GM21390 (cell line): ENCODE results near the gene GOSR1.
"Not testable (repeated sequence)": the region's sequence is repeated elsewhere in the genome, so short reads cannot be mapped to it uniquely, and the experiment has no call there.

ENCODE experiments used
- ATAC-seq: cut with Tn5 transposase; IDR thresholded peaks from one replicate; pipeline ENCODE4 v1.9.1; 2021; ENCODE audit not compliant: unreplicated experiment

Gene GOSR1

GRCh38 chr17:30560117-30561026, 83.2 kb downstream of the GOSR1 start:
- ATAC-seq: not testable (repeated sequence)

DNA sequence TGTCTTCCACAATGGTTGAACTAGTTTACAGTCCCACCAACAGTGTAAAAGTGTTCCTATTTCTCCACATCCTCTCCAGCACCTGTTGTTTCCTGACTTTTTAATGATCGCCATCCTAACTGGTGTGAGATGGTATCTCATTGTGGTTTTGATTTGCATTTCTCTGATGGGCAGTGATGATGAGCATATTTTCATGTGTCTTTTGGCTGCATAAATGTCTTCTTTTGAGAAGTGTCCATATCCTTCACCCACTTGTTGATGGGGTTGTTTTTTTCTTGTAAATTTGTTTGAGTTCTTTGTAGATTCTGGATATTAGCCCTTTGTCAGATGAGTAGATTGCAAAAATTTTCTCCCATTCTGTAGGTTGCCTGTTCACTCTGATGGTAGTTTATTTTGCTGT, 84.6 kb downstream of the GOSR1 start:
- not testable (repeated sequence) for ATAC-seq

DNA sequence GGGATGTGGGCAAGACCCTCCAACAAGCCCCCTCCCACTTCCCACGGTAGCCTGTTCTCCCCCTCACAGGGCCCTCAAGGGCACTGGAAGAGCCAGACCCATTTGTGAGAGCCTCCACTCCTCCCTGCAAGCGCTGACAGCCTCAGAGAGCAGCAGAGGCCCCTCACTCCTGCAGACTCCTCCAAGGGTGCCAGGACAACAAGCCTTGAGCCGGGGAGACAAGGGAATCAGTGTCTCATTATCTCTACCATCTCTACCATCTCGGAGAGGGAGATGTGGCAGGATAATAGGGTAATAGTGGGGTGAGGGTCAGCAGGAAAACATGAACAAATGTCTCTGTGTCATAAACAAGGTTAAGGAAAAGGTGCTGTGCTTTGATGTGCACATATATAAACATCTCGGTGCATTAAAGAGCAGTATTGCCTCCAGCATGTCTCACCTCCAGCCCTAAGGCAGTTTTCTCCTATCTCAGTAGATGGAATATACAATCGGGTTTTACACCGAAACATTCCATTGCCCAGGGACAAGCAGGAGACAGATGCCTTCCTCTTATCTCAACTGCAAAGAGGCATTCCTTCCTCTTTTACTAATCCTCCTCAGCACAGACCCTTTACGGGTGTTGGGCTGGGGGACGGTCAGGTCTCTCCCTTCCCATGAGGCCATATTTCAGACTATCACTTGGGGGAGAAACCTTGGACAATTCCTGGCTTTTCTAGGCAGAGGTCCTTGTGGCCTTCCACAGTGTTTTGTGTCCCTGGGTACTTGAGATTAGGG, 86.1 kb downstream of the GOSR1 start:
- ATAC-seq: not testable (repeated sequence)

DNA sequence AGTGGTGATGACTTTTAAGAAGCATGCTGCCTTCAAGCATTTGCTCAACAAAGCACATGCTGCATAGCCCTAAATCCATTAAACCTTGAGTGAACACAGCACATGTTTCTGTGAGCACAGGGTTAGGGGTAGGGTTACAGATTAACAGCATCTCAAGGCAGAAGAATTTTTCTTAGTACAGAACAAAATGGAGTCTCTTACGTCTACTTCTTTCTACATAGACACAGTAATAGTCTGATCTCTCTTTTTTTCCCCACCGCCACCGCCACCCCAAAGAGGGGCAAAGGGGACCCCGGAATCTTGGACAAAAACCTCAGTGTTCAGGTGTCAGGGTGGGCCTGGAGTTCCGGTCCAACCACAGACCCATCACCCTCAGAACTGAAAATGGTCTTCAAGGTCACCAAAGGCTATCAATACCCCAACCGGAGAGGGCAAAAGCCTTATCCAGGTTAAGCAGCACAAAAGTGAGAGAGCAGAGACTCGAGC, 86.7 kb downstream of the GOSR1 start:
- not testable (repeated sequence) for ATAC-seq

DNA sequence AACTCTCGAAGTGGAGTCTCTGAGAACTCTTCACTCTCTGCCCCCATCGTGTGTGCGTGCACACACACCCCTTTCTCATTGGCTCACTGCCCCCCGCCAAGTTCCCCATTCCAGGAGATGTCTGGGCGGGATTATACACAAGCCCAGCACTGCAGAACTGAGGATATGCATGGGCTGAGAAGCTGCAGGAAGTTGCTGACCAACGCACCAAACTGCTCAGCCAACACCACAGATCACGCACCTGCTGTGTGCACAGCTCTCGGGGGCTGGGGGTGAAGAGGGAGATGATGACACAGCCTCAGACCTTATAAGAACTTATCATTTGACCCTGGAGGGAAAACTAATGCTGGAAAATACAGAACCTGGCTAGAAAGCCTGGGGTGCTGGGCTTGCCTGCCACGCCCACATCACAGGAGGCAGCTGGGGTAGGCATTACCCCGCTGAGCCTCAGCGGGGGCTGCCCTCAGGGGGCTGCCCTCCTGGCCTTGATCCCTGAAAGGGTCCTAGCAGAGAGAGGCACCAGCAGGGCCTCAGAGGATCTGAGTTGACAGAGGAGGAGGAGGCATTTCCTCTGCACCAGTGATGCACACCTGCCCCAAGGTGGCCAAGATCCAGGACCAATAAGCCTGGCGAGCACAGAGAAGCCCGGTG, 87.3 kb downstream of the GOSR1 start:
- not testable (repeated sequence) for ATAC-seq

GRCh38 chr17:30565073-30565935, 88.1 kb downstream of the GOSR1 start:
- no peak for ATAC-seq

DNA sequence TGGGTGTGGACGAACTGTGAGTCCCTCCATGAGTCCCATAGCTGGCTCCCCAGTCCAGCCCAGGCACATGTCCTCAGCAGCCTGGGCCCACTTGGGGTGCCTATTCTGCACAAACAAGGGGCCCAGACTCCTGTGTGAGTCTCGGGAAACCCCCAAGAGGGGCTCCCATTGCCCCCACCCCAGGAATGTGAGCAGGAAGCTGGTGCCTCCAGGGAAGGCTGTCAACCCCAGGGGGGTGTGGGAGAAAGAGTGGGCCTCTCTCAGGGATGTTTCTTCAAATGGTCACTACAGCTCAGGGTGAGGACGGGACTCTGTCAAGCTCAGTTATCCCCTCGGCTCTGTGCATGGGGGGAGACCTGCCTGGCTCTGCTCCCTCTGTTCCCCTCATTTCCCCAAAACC, 88.9 kb downstream of the GOSR1 start:
- ATAC-seq: not testable (repeated sequence)

DNA sequence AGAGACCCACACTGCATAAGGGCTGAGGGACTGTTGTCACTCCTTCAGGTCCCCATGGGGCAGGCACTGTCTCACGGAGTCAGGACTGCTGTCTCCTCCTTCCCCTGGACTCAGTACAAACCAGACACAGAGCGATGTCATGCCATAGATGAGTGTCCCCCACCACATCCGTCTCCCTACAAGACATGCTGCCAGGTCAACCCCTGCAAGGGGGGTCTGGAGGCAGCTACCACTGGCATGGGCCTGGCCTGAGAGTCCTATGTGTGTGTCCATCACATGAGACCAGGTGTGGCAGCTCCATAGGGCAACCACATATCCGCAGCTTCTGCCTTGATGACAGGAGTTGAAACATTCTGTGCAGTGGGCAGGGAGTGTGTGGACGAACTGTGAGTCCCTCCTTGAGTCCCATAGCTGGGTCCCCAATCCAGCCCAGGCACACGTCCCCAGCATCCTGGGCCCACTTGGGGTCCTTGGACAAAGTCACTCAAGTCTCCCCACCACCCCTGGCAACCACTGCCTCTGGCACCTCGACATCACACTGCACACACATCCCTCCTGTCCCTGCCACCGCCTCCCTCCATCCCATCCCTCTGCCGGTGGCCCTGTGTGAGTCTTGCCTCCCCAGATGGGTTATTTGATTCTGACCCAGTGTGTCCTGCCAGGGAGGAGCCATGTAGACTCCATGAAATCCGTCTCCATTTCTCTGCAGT, 89.5 kb downstream of the GOSR1 start:
- ATAC-seq: not testable (repeated sequence)

DNA sequence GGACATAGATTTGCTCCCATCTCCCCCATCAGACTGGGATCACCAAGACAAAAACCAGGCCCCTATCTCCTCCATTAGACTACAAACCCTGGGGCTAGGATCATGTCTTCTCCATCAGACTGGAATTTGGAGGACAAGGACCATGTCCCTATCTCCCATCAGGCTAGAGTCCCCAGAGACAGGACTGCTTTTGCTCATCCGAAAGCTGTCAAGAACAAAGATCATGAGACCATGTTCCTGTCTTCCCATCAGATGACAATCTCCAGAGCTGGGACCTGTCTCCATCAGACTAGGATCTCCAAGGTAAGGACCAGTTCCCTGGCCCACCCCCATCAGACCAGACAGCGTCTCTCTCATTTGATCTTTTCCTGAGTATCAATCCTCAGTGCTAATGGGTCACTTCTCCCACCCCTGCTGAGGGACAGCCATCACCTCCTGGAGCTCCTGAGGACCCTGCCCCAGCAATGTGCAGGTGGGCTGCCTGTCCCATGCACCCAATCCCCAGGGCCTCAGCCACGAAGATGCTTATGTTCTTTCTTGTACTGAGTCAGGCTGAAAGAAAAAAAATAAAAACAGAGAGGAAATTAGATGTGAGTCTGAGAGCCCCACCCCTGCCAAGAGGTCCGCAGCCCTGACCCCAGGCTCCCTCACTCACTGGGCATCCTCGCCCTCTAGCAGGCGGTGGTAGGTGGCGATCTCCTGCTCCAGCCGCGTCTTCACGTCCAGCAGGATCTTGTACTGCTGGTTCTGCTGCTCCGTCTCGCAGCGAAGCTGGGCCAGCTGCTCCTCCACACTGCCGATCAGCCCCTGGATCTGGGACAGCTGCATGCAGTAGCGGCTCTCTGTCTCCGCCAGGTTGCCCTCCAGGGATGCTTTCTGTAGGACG, 90.3 kb downstream of the GOSR1 start:
- ATAC-seq: no peak

DNA sequence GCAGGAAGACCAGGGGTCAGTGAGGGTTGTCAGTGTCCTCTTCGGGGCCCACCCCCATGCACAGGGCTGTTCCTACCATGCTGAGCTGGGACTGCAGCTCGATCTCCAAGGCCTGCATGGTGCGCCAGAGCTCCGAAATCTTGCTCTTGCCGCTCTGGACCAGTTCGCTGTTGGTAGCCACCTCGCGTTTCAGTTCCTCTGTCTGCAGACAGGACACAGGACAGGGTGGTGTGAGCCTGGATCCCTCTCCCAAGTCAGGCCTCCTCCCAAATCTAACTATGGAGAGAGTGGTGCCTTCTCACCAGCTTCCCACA, 90.9 kb downstream of the GOSR1 start:
- no peak for ATAC-seq

DNA sequence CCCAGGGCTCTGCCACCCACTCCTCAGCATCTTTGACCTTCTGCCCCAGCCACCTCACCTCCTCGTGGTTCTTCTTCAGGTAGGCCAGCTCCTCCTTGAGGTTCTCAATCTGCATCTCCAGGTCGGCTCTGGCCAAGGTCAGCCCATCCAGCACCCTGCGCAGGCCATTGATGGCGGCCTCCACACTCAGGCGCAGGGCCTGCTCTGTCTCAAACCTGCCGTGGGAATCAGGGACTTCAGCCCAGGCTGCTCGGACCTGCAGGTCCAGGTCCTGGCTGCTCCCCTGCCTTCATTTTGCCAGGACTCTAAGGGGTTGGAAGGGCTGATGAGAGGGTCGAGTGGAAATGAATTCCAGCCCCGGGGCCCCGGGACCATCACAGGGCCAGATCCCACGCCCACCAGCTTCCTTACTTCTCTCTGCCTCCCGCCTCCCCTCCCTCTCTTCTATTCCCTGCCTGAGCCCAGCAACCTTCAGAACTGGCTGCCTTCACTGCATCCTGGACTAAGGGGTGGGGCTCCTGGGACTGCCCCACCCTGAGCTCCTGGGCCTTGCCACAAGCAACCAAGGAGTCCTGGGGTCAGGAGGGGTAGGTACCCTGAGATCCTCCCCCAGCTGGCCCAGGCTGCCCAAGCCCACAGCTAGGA, 92.4 kb downstream of the GOSR1 start:
- not testable (repeated sequence) for ATAC-seq

DNA sequence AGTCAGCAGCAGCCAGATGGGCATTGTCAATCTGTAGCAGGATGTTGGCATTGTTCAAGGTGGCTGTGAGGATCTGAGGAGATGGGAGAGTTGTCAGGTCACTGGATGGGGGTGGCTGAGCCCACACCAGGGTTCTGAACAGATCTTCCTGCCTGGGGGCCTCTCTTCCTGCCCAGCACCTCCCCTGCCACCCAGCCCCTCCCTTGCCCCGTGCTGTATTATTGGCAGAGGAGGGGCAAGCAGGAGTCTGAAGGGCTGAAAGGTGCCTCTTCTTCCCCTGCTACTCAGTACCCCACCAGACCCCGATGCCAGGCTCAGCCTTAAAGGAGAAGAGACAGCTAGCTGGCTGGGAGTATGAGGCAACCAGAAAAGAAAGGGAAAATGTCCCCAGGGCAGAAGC, 93.0 kb downstream of the GOSR1 start:
- no peak for ATAC-seq

DNA sequence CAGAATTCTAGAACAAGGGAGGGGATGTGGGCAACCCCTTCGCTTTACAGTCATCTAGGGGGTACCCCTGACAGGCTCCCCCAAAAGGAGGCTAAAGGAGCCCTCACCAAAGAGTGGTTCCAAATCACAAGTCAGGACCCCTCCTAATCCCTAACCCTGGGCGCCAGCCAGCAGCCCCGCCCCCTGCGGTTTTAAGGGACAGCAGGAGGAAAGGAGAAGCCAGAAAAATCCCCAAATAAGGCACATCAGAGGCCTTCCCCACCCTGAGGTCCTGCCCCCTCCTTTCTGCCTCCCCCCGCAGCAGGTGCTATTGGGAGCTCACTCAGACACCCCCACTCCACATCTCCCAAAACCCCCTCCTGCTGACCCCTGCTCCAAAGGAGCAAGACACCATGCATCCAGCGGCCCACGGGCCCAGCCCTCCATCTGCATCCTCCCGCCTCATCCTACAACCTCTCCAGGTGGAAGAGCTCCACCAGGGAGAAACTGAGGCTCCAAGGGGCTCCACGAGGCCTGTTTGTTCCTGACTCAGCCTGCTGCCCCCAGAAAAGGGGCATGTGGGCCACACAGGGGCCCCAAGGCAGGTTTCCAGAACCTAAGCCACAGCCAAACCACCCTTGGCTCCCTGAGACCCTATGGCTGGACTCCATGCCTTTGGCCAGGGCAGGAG, 93.5 kb downstream of the GOSR1 start:
- ATAC-seq: no peak

DNA sequence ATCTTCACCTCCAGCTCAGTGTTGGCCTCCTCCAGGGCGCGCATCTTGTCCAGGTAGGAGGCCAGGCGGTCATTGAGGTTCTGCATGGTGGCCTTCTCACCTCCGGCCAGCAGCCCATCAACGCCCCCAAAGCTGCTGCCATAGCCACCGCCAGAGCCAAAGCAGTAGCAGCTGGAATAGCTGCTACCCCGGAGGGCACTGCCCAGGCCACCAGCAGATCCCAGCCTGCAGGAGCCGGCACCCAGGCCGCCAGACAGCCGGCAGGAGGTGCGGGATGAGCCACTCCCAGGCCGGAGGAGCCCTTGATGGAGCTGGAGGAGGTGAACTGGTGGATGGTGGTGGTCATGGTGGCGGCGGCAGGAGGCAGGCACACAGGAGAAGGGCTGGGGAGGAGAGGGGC, 94.2 kb downstream of the GOSR1 start:
- not testable (repeated sequence) for ATAC-seq

DNA sequence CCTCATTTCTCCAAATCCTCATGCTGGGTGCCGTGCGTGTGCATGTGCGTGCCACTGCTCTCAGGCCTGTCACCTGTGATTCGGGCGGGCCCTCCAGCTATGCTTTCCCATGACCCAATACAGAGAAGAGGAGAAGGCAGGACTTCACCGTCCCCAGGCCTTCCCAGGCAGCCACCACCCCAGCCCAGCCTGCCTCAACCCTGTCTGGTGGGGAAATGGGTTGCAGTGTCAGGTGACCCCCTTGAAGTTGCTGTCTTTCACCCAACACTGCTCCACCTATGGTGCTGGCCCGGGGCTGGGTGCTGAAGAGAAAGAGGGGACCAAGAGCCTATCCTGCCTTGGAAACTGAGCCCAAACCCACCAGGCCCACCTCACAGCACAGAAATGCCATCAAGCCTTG, 94.7 kb downstream of the GOSR1 start:
- no peak for ATAC-seq

- not testable (repeated sequence) for ATAC-seq
Observed at GRCh38 chr17:30572651-30573554, 95.7 kb downstream of the GOSR1 start.
